HG03575 (cell line): Measurements from ENCODE around the gene TPST2.

ENCODE experiments used
- ATAC-seq: cut with Tn5 transposase; IDR thresholded peaks from one replicate; pipeline ENCODE4 v1.9.1; 2021; ENCODE audit not compliant: unreplicated experiment, insufficient number of reproducible peaks, low FRiP score; ENCODE audit errors: extremely low read depth

Gene TPST2

DNA sequence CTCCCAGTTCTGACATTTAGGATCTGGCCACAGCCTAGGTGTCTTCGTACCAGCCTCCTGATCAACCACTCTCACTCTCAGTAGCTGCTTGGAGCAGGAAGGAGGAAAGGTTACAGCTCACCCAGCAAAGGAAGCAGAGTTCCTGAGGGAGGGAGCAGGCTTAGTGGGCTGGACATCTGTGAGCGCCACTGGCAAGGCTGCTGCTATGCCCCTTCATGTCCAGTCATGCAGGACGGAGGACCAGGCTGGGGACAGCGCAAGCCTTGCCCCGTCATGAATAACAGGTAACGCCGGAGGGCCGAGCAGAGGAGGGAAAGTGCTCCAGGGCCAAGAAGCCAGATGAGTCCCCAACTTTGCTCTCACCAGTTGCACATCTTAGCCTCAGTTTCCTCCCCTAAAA is 25.8 kb downstream of the TPST2 start:
- ATAC-seq, result no peak

DNA sequence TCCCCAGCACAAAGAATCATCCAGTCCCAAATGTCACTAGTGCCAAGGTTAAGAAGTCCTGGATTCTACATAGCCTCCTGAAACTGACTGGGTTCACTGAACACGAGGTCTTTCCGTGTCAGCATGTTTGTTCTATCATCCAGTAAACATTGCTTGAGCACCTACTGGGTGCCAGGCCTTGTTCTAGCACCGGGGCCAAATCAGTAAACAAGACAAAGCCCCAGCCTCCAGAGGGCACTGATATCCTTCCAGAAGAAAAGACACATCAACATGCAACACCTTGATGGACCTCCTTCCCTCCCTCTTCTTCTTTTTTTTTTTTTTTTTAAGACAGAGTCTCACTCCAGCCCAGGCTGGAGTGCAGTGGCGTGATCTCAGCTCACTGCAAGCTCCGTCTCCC is 26.9 kb downstream of the TPST2 start:
- no peak for ATAC-seq

GRCh38 chr22:26561756-26562417 is 28.0 kb downstream of the TPST2 start:
- ATAC-seq, result no peak

DNA sequence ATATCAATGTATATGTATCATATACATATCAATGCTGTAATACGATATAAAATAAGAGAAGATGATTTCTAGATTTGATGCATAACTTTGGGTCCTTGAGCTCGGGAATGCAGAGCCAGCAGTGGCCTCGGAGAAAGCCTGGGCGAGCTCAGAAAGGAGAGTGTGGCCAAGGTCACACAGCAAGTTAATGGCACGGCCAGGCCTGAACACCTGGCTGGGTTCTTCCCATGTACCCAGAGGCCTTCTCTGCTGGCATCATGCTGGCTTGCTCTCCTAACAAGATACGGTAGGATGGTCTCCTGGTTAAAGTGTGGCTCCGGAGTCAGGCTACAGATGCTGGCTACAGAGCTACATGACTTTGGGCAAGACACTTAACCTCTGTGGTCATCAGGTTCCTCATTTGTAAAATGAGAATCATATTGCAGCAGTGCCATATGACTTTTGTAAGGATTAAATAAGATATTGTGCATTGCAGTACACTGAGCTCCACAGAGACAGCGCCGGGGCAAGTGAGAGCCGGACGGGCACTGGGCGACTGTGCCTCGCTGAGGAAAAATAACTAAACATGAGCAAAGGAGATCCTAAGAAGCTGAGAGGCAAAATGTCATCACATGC is 29.9 kb downstream of the TPST2 start:
- no peak for ATAC-seq

- no peak for ATAC-seq
Observed at GRCh38 chr22:26558248-26558895, 31.6 kb downstream of the TPST2 start.

GRCh38 chr22:26556904-26557303 is 33.0 kb downstream of the TPST2 start:
- ATAC-seq, result no peak

DNA sequence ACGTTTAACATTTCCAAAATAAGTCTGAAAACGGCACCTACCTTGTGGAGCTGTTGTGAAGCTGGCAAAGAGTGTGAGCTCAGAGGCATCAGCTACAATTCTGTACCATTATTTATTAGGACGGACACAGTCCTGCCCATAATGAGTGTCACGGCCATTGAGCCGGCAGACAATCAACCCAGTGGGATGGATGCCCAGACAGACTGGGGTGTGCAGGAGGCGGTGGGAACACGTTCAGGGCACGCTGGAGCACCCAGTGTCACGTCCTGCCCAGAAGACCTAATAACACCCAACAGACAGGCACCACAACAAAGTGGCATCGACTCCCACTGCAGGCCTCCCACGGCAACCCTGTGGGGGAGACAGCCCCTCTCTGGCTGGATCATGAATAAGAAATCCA is 34.5 kb downstream of the TPST2 start:
- ATAC-seq, result no peak

- no peak for ATAC-seq
Observed at GRCh38 chr22:26554956-26555355, 35.0 kb downstream of the TPST2 start.

GRCh38 chr22:26553056-26553752 is 36.7 kb downstream of the TPST2 start:
- no peak for ATAC-seq

DNA sequence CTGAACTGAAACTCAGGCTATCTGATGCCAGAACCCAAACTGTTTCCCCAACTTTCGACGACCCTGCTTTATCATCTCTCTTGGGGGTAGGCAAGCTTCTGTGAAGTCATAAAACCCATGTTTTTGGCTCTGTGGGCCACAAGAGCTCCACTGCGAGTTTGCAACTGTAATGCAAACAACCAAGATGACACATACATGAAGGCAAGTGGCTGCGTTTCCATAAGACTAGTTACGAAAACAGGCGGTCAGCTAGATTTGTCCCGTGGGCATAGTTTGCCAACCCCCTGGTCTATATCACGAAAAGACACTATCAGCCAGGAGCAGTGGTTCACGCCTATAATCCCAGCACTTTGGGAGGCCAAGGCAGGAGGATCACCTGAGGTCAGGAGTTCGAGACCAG is 37.5 kb downstream of the TPST2 start:
- ATAC-seq, result no peak

GRCh38 chr22:26551568-26551967 is 38.4 kb downstream of the TPST2 start:
- ATAC-seq, result no peak

DNA sequence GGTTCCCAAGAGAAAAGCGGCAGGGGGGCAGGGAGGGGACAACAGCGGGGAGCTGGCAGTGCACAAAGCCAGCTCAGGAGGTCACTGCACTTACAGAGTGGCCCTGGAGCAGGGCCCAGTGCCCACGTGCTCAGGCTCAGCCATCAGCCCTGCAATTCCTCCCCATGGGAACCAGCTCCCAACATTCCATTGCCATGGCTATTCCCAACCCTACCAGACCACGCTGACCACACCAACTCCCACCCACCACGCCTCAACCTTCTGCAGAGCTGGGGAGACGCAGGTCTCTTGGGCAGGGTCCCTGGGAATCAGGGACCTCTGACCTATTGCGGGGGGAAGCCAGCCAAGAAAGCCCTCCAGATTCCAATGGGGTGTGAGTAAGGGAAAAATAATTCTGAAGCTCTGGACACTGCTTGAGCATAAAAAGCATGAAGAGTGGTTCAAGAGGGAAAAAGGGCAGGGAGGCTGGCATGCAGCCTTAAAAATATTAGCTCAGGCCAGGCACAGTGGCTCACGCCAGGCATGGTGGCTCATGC is 39.4 kb downstream of the TPST2 start:
- ATAC-seq, result no peak

- no peak for ATAC-seq
Observed at GRCh38 chr22:26549902-26550497, 39.9 kb downstream of the TPST2 start.

- ATAC-seq, result no peak
Observed at GRCh38 chr22:26548984-26549383, 40.9 kb downstream of the TPST2 start.

- ATAC-seq, result no peak
Observed at GRCh38 chr22:26548303-26548702, 41.6 kb downstream of the TPST2 start.

DNA sequence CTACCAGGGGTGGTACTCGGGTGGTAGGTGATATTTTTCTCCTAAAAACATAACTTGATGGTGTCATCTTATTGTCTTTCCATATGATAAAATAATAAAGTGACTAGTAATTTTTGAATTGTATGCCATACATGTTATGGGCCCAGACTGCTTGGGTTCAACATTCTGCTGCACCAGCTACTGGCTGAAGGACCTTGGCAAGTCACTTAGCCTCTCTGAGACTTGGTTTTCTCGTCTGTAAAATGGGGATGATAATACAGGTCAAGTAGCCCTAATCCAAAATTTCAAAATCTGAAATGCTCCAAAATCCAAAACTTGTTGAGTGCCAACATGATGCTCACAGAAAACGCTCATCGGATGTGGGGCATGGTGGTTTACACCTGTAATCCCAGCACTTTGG is 42.1 kb downstream of the TPST2 start:
- no peak for ATAC-seq

DNA sequence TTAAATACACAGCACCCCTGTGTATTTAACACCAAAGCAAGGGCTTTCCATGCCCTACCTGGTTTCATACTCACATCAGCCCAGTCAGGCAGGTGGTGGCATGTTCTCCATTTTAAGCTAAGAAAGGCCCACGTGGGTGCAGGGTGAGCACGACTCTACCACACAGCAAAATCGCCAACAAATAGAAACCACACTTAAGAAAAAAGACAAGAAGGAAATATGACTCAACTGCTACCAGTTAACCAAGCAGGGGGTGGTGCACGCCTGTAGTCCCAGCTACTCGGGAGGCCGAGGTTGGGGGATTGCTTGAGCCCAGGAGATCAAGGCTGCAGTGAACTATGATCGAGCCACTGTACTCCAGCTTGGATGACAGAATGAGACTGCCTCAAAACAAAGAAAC is 42.5 kb downstream of the TPST2 start:
- no peak for ATAC-seq

DNA sequence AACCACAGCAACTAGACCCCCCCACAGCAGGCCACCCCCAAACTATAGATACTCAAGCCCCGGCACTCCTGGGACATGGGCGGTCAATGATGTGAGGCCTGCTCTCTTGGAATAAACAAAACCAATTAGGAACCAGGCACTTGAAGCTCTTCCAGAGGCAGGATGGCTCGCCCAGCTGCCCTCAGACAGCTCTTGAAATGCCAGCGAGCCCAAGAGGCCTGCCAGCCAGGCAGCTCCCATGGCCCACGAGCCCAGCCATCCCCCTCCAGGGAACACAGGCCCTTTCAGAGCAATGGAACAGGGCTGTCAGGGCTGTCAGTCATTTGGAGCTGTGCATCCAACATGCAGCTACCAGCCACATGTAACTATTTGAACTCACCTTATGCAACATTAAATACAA is 43.6 kb downstream of the TPST2 start:
- no peak for ATAC-seq

- no peak for ATAC-seq
Observed at GRCh38 chr22:26545827-26546226, 44.1 kb downstream of the TPST2 start.
